ENCODE data around the gene GMPPB.
A peak's percentile ranks its signal among the peaks of the same experiment; 100 is the strongest.

GMPPB gene

GRCh38 chr3:49723628-49724551, at the start of gene GMPPB:
GMPPB (minus strand) TSS chr3:49723951; CDS start chr3:49723726, 225 bp downstream.
- DNase-seq (ENCODE audit: low spot score in 2 of 2): peak; percentile 80 to 85
- H3K4me3 Mint-ChIP-seq: peak within 1 kb of the TSS; percentile 86
- peaks cover 39% of the 10 kb centered on the region for H3K4me1 Mint-ChIP-seq
- peak; percentile 77 for ATAC-seq (replicated peaks; ENCODE audit: extremely low read depth, poor library complexity, severe bottlenecking)
- H3K27ac Mint-ChIP-seq (ENCODE audit: low read depth): peak within 1 kb of the TSS; percentile 96
- peaks cover 46% of the 10 kb centered on the region for H3K36me3 Mint-ChIP-seq (ENCODE audit: insufficient read depth)
- no peaks in the 10 kb centered on the region for H3K9me3 Mint-ChIP-seq
- no peaks in the 10 kb centered on the region for H3K27me3 Mint-ChIP-seq

DNA sequence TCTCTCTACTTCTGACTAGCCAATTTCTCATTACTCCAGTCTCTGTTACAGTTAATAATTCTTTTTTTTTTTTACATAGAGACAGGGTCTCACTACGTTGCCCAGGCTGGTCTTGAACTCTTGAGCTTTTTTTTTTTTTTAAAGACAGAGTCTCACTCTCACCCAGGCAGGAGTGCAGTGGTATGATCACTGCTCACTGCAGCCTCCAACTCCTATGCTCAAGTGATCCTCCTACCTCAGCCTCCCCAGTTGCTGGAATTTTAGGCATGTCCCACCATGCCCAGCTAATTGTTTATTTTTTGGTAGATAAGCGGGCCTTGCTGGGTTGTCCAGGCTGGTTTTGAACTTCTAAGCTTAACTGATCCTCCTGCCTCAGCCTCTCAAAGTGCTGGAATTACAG, 49.0 kb upstream of the GMPPB start:
- ATAC-seq (replicated peaks; ENCODE audit: extremely low read depth, poor library complexity, severe bottlenecking): no peak
- H3K27ac Mint-ChIP-seq (ENCODE audit: low read depth): no peak overlapping the region
- H3K36me3 Mint-ChIP-seq (ENCODE audit: insufficient read depth): peaks cover 26% of the 10 kb centered on the region
- no peak overlapping the region for H3K4me3 Mint-ChIP-seq
- peaks cover 26% of the 10 kb centered on the region for H3K4me1 Mint-ChIP-seq
- DNase-seq (ENCODE audit: low spot score in 2 of 2): no peak
- H3K9me3 Mint-ChIP-seq: no peaks in the 10 kb centered on the region
- no peaks in the 10 kb centered on the region for H3K27me3 Mint-ChIP-seq

DNA sequence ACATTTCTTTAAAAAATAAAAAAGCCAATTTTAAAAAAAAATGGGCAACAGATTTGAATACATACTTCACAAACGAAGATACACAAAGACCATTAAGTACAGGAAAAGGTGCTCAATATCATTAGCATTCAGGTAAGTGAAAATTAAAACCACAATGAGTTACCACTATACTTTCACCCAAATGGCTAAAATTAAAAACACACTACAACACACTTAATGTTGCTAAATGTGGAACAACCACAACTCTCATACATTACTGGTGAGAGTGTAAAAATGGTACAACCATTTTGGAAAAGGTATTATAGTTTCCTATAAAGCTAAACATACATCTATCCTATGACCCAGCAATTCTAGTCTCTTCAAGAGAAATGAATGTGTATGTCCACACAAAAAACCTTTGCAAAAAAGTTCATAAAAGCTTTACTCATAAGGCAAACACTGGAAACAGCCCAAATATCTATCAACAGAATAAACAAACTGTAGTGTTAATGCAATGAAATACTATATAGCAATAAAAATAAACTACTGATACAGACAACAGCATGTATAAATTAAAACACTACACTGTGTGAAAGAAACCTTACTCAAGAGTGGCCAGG, 47.7 kb upstream of the GMPPB start:
- Mint-ChIP-seq H3K27me3 (no peaks in the 10 kb centered on the region), H3K36me3 (ENCODE audit: insufficient read depth) (peaks cover 18% of the 10 kb centered on the region), H3K9me3 (no peaks in the 10 kb centered on the region), H3K27ac (ENCODE audit: low read depth) (no peak overlapping the region), H3K4me3 (no peak overlapping the region), H3K4me1 (peaks cover 26% of the 10 kb centered on the region)
- ATAC-seq (replicated peaks; ENCODE audit: extremely low read depth, poor library complexity, severe bottlenecking) (no peak), DNase-seq (ENCODE audit: low spot score in 2 of 2) (no peak)

GRCh38 chr3:49769926-49770325, 46.2 kb upstream of the GMPPB start:
- ATAC-seq (replicated peaks; ENCODE audit: extremely low read depth, poor library complexity, severe bottlenecking) (no peak), DNase-seq (ENCODE audit: low spot score in 2 of 2) (no peak)
- H3K27ac Mint-ChIP-seq (ENCODE audit: low read depth): no peak overlapping the region
- no peak overlapping the region for H3K4me3 Mint-ChIP-seq
- H3K36me3 Mint-ChIP-seq (ENCODE audit: insufficient read depth): peaks cover 16% of the 10 kb centered on the region
- no peaks in the 10 kb centered on the region for H3K9me3 Mint-ChIP-seq
- no peaks in the 10 kb centered on the region for H3K27me3 Mint-ChIP-seq
- H3K4me1 Mint-ChIP-seq: peaks cover 21% of the 10 kb centered on the region

DNA sequence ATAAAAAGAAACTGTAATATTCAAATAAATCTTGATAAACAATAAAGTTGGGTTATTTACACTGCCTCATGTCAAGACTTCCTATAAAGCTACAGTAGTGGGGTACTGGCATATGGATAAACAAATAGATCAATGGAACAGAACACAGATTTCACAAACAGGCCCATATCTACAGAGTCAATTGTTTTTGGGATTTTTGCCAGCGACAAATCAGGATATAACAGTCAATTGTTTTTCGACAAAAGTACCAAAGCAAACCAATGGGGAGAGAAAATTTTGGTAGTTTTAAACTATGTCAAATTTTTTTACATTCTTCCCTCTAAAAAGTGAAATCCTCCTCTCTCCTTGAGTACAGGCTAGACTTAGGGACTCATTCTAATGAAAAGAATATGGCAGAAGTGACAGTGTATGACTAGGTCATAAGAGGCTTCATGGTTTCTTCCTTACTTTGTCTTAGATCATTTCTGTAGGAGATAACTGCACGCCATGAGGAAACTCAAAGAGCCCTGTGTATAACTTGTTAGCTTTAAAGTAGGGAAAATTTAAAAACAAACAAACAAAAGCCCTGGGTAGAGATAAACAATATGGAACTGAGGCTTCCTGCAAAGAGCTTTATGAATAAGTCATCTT, 45.6 kb upstream of the GMPPB start:
- no peaks in the 10 kb centered on the region for H3K27me3 Mint-ChIP-seq
- ATAC-seq (replicated peaks; ENCODE audit: extremely low read depth, poor library complexity, severe bottlenecking): no peak
- no peaks in the 10 kb centered on the region for H3K9me3 Mint-ChIP-seq
- H3K4me1 Mint-ChIP-seq: peaks cover 26% of the 10 kb centered on the region
- peaks cover 18% of the 10 kb centered on the region for H3K36me3 Mint-ChIP-seq (ENCODE audit: insufficient read depth)
- DNase-seq (ENCODE audit: low spot score in 2 of 2): no peak
- H3K4me3 Mint-ChIP-seq: no peak overlapping the region
- no peak overlapping the region for H3K27ac Mint-ChIP-seq (ENCODE audit: low read depth)

DNA sequence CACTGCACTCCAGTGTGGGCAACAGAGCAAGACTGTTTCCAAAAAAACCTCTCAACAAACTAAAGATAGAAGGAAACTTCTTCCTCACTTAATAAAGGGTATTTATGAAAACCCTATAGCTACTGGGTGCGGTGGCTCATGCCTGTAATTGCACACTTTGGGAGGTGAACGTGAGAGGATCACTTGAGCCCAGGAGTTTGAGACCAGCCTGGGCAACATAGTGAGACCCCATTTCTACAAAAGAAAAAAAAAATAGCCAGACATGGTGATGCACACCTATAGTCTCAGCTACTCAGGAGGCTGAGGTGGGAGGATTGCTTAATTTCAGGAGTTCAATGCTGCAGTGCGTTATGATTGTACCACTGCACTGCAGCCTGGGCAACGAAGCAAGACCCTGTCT, 40.2 kb upstream of the GMPPB start:
- Mint-ChIP-seq H3K27me3 (no peaks in the 10 kb centered on the region), H3K9me3 (no peaks in the 10 kb centered on the region), H3K4me3 (no peak overlapping the region), H3K4me1 (peaks cover 18% of the 10 kb centered on the region), H3K27ac (ENCODE audit: low read depth) (no peak overlapping the region), H3K36me3 (ENCODE audit: insufficient read depth) (peaks cover 15% of the 10 kb centered on the region)
- ATAC-seq (replicated peaks; ENCODE audit: extremely low read depth, poor library complexity, severe bottlenecking): no peak
- DNase-seq (ENCODE audit: low spot score in 2 of 2): no peak

- H3K4me3 Mint-ChIP-seq: no peak overlapping the region
- H3K27me3 Mint-ChIP-seq: no peaks in the 10 kb centered on the region
- H3K9me3 Mint-ChIP-seq: no peaks in the 10 kb centered on the region
- ATAC-seq (replicated peaks; ENCODE audit: extremely low read depth, poor library complexity, severe bottlenecking) (no peak), DNase-seq (ENCODE audit: low spot score in 2 of 2) (no peak)
- H3K27ac Mint-ChIP-seq (ENCODE audit: low read depth): no peak overlapping the region
- H3K36me3 Mint-ChIP-seq (ENCODE audit: insufficient read depth): peaks cover 18% of the 10 kb centered on the region
- H3K4me1 Mint-ChIP-seq: peaks cover 31% of the 10 kb centered on the region
These were observed 37.9 kb upstream of the GMPPB start for GRCh38 chr3:49761661-49762060.

DNA sequence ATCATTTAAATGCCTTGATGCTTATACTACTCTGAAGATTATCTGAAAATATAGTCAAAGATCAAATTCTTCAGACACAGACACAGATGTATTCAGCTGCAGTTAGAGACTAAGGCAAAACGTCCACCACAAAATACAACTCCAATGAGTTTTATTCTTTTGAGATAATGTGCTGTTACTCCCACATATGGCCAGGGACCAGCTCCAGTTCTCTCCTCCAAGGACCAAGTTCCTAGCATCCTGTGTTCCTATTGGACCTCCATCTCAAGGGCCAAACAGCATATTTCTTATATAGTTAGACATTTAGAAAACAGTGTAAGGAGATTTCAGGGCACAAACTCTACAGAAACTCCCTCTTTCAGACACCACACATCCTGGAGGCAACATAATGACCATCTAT, 35.5 kb upstream of the GMPPB start:
- no peak for ATAC-seq (replicated peaks; ENCODE audit: extremely low read depth, poor library complexity, severe bottlenecking)
- Mint-ChIP-seq H3K27me3 (no peaks in the 10 kb centered on the region), H3K4me3 (no peak overlapping the region), H3K4me1 (peaks cover 41% of the 10 kb centered on the region), H3K27ac (ENCODE audit: low read depth) (no peak overlapping the region), H3K9me3 (no peaks in the 10 kb centered on the region), H3K36me3 (ENCODE audit: insufficient read depth) (peaks cover 13% of the 10 kb centered on the region)
- DNase-seq (ENCODE audit: low spot score in 2 of 2): no peak

DNA sequence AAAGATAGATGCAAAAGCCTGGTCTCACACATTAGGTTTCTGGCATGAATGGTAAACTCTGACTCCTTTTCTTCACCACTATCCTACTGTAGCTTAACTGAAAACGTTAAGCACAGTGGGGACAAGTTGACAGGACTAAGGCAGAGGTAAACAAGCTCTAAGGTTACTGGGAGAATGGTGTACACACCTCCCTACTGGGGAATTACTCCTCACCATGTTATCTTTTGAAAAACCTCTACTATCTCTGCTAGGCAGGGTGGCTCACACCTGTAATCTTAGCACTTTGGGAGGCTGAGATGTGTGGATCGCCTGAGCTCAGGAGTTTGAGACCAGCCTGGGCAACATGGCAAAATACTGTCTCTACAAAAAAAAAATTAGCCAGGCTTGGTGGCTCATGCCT, 33.4 kb upstream of the GMPPB start:
- H3K27ac Mint-ChIP-seq (ENCODE audit: low read depth): peak overlapping the region; percentile 12
- DNase-seq (ENCODE audit: low spot score in 2 of 2): no peak

GRCh38 chr3:49756036-49756435, 32.3 kb upstream of the GMPPB start:
- Mint-ChIP-seq H3K4me3 (no peak overlapping the region), H3K36me3 (ENCODE audit: insufficient read depth) (peaks cover 8% of the 10 kb centered on the region), H3K27ac (ENCODE audit: low read depth) (no peak overlapping the region), H3K27me3 (no peaks in the 10 kb centered on the region), H3K9me3 (no peaks in the 10 kb centered on the region), H3K4me1 (peaks cover 54% of the 10 kb centered on the region)
- DNase-seq (ENCODE audit: low spot score in 2 of 2) (no peak), ATAC-seq (replicated peaks; ENCODE audit: extremely low read depth, poor library complexity, severe bottlenecking) (no peak)

More for the DNA sequence above, 33.4 kb upstream of the GMPPB start:
- H3K9me3 Mint-ChIP-seq: no peaks in the 10 kb centered on the region
- no peak overlapping the region for H3K4me3 Mint-ChIP-seq
- peaks cover 54% of the 10 kb centered on the region for H3K4me1 Mint-ChIP-seq
- peaks cover 8% of the 10 kb centered on the region for H3K36me3 Mint-ChIP-seq (ENCODE audit: insufficient read depth)
- no peaks in the 10 kb centered on the region for H3K27me3 Mint-ChIP-seq
- no peak for ATAC-seq (replicated peaks; ENCODE audit: extremely low read depth, poor library complexity, severe bottlenecking)

DNA sequence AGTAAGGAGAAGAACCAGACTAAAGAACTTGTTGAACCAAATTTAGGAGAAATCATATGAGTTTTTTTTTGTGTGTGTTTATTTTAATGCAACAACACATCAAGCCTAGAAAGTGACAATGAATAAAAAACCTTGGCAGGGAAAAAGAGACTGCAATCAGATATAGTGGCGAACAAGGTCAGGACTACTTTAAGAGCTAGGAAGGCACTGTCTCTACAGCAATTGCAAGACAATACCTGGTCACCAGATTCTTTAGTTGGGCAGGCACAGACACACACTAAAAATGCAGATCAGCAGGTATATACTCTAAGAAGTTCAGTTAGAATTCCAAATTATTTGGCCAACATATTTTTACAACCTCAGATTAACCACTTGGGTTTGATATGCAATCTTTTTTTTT, 30.8 kb upstream of the GMPPB start:
- DNase-seq (ENCODE audit: low spot score in 2 of 2): no peak
- Mint-ChIP-seq H3K4me3 (no peak overlapping the region), H3K4me1 (peaks cover 54% of the 10 kb centered on the region), H3K9me3 (no peaks in the 10 kb centered on the region), H3K27me3 (no peaks in the 10 kb centered on the region), H3K27ac (ENCODE audit: low read depth) (no peak overlapping the region), H3K36me3 (ENCODE audit: insufficient read depth) (peaks cover 7% of the 10 kb centered on the region)
- ATAC-seq (replicated peaks; ENCODE audit: extremely low read depth, poor library complexity, severe bottlenecking): no peak

- ATAC-seq (replicated peaks; ENCODE audit: extremely low read depth, poor library complexity, severe bottlenecking) (no peak), DNase-seq (ENCODE audit: low spot score in 2 of 2) (no peak)
- no peaks in the 10 kb centered on the region for H3K9me3 Mint-ChIP-seq
- peaks cover 44% of the 10 kb centered on the region for H3K4me1 Mint-ChIP-seq
- H3K27me3 Mint-ChIP-seq: no peaks in the 10 kb centered on the region
- H3K27ac Mint-ChIP-seq (ENCODE audit: low read depth): no peak overlapping the region
- no peak overlapping the region for H3K4me3 Mint-ChIP-seq
- peaks cover 18% of the 10 kb centered on the region for H3K36me3 Mint-ChIP-seq (ENCODE audit: insufficient read depth)
These were observed 27.8 kb upstream of the GMPPB start for GRCh38 chr3:49751501-49751900.

DNA sequence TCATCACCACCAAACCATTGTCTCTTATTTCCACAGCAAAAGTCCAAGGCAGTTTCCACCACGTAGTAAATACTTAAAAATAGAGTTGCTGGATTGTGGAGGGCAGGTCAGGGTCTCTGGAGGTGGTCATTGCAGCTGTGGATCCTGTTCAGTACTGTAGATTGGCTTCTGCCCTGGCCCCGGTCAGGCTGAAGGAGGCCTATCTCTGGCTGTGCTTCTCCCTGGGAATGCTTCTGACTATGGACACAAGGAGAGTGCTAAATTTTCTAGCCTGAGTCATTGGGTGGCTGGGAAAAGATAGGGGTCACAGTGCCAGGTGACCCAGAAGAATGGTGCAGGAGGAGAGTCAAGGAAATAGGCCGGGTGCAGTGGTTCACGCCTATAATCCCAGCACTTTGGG, 26.3 kb upstream of the GMPPB start:
- ATAC-seq (replicated peaks; ENCODE audit: extremely low read depth, poor library complexity, severe bottlenecking) (no peak), DNase-seq (ENCODE audit: low spot score in 2 of 2) (no peak)
- Mint-ChIP-seq H3K27ac (ENCODE audit: low read depth) (no peak overlapping the region), H3K9me3 (no peaks in the 10 kb centered on the region), H3K4me3 (no peak overlapping the region), H3K27me3 (no peaks in the 10 kb centered on the region), H3K4me1 (peaks cover 36% of the 10 kb centered on the region), H3K36me3 (ENCODE audit: insufficient read depth) (peaks cover 20% of the 10 kb centered on the region)
